ENCODE results near the gene MSX1.

MSX1 gene

GRCh38 chr4:4831266-4831665 is 28.2 kb upstream of the MSX1 start:
- TF ChIP-seq POLR2AphosphoS5 (IDR thresholded peaks at IDR 0.05; ENCODE audit: low read depth, low read length) (no peak), SIN3A (IDR thresholded peaks at IDR 0.05; ENCODE audit: borderline replicate concordance, insufficient read depth, low read length) (no peak), REST (IDR thresholded peaks at IDR 0.05; ENCODE audit: insufficient read depth in 1 of 2, low read depth in 2 of 2, low read length in 2 of 2) (no peak), FOXP2 (optimal IDR thresholded peaks at IDR 0.05; ENCODE audit: borderline replicate concordance, extremely low read depth, extremely low read length, insufficient read depth) (no peak), TAF1 (IDR thresholded peaks at IDR 0.05; ENCODE audit: borderline replicate concordance, insufficient read depth, low read length) (no peak)

- TF ChIP-seq SIN3A (IDR thresholded peaks at IDR 0.05; ENCODE audit: borderline replicate concordance, insufficient read depth, low read length) (no peak), FOXP2 (optimal IDR thresholded peaks at IDR 0.05; ENCODE audit: borderline replicate concordance, extremely low read depth, extremely low read length, insufficient read depth) (no peak), POLR2AphosphoS5 (IDR thresholded peaks at IDR 0.05; ENCODE audit: low read depth, low read length) (no peak), REST (IDR thresholded peaks at IDR 0.05; ENCODE audit: insufficient read depth in 1 of 2, low read depth in 2 of 2, low read length in 2 of 2) (no peak), TAF1 (IDR thresholded peaks at IDR 0.05; ENCODE audit: borderline replicate concordance, insufficient read depth, low read length) (no peak)
Measured at GRCh38 chr4:4831825-4832224, 27.6 kb upstream of the MSX1 start.

GRCh38 chr4:4836044-4836443 is 23.4 kb upstream of the MSX1 start:
- TF ChIP-seq REST (IDR thresholded peaks at IDR 0.05; ENCODE audit: insufficient read depth in 1 of 2, low read depth in 2 of 2, low read length in 2 of 2) (no peak), TAF1 (IDR thresholded peaks at IDR 0.05; ENCODE audit: borderline replicate concordance, insufficient read depth, low read length) (no peak), POLR2AphosphoS5 (IDR thresholded peaks at IDR 0.05; ENCODE audit: low read depth, low read length) (no peak), SIN3A (IDR thresholded peaks at IDR 0.05; ENCODE audit: borderline replicate concordance, insufficient read depth, low read length) (no peak), FOXP2 (optimal IDR thresholded peaks at IDR 0.05; ENCODE audit: borderline replicate concordance, extremely low read depth, extremely low read length, insufficient read depth) (no peak)

- TF ChIP-seq SIN3A (IDR thresholded peaks at IDR 0.05; ENCODE audit: borderline replicate concordance, insufficient read depth, low read length): no peak
- TF ChIP-seq TAF1 (IDR thresholded peaks at IDR 0.05; ENCODE audit: borderline replicate concordance, insufficient read depth, low read length): no peak
- TF ChIP-seq REST (IDR thresholded peaks at IDR 0.05; ENCODE audit: insufficient read depth in 1 of 2, low read depth in 2 of 2, low read length in 2 of 2): no peak
- no peak for TF ChIP-seq POLR2AphosphoS5 (IDR thresholded peaks at IDR 0.05; ENCODE audit: low read depth, low read length)
- TF ChIP-seq FOXP2 (optimal IDR thresholded peaks at IDR 0.05; ENCODE audit: borderline replicate concordance, extremely low read depth, extremely low read length, insufficient read depth): no peak
Measured at GRCh38 chr4:4837316-4837715, 22.1 kb upstream of the MSX1 start.

All from PFSK-1 (cell line).